ENCODE results near the gene CBX2. TPM values are rescaled to one million over a fixed set of nuclear protein-coding genes. Genes with fewer than 3 reads are reported as not detected.

Gene CBX2
- 0.32 and 1.2 TPM in 2 replicates for total RNA-seq

DNA sequence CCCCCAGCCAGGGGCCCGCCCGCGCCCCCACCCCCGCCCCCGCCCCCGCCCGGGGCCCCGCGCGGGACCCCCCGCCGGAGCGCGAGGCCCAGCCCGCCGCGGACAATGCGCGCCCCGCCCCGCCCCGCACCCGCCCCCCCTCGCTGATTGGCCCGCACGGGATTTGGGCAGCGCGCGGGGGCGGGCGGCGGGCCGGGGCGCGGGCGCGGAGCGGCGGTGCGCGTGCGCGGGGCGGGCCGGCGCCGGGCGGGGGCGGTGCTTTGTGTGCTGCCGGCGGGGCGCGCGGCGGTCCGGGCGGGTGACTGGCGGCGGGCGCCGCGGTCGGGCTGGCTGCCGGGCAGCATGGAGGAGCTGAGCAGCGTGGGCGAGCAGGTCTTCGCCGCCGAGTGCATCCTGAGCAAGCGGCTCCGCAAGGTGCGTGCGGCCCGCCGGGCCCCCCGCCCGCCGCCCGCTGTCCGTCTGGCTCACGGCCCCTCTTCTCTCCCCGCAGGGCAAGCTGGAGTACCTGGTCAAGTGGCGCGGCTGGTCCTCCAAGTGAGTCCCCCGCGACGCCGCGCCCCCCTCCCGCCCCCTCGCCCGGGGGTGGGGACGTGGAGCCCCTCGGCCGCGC, at the start of gene CBX2:
TSS of gene CBX2 (plus strand) at position 255 of the 610 bp plus-strand sequence. CDS start at position 343, 88 bp downstream.

DNA sequence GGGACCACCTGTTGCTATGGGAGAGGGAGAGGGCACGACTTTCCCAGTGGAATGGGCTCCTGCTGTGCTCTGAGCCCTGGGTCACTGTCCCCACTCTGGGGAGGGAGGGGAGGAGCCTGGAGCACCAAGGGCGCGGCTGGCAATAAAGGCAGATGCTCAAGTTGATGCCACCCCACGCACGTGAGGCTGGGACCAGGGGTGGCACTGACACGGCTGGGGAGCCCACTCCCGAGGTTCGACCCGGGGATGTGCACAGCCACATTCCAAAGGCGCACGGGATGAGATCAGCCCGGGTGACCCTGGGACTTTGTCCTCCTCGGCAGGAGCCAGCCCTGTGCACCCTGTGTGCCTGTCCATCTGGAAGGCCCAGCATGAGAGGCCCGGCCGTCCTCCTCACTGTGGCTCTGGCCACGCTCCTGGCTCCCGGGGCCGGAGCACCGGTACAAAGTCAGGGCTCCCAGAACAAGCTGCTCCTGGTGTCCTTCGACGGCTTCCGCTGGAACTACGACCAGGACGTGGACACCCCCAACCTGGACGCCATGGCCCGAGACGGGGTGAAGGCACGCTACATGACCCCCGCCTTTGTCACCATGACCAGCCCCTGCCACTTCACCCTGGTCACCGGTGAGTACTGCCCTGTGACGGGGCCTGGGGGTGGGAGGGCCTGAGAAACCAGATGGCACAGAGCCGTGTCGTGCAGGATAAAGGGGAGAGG, 47.0 kb upstream of the CBX2 start, which contains the start of gene ENPP7:
TSS of gene ENPP7 (plus strand) at position 175 of the 715 bp plus-strand sequence. CDS start at position 372, 197 bp downstream.

GRCh38 chr17:79796763-79797491, 19.0 kb downstream of the CBX2 start, which contains the start of gene CBX8:
Gene CBX8, minus strand, starts transcription at chr17:79797077. Its CDS starts 79 bp downstream, at chr17:79796998.

Other genes with a start within 250 kb of the CBX2 start
- not detected in 2 replicates for gene RBFOX3, start 167.1 kb upstream of the CBX2 start, total RNA-seq
- not detected in 2 replicates for gene ENPP7, start 47.2 kb upstream of the CBX2 start, total RNA-seq
- gene CBX8, start 18.9 kb downstream of the CBX2 start, total RNA-seq, result 2.5 and 5.6 TPM in 2 replicates
- 5.5 and 6.5 TPM in 2 replicates for gene CBX4, start 61.3 kb downstream of the CBX2 start, total RNA-seq